Measurements from ENCODE around the gene STRN4. TPM values are rescaled to one million over a fixed set of nuclear protein-coding genes. Genes with fewer than 3 reads are reported as not detected.

The STRN4 gene
- total and polyA plus RNA-seq, 2 donors (not counting 3 experiments of a cell fraction or from before 2014, with no cell fraction given): 116 to 144 TPM

DNA sequence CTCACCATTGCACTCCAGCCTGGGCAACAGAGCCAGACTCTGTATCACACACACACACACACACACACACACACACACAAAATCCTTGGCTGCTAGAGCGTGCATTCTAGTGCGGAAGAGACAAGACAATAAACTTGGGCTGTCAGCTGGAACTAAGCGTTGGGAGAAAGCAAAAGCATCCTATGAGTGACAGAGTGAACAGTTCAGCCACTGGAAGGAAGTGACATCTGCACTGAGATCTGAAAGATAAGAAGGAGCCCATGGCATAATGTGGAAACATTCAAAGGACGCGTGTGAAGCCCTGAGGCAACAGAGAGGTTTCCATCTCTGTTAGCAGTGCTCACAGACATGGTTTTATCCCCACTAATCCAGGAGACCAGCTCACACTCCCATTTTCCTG, 45.7 kb upstream of the STRN4 start:
- Histone ChIP-seq H3K27ac (ENCODE audit: insufficient read depth, low read depth, low read length) (no peak overlapping the region), H3K4me3 (replicated peaks in 1 of 3; ENCODE audit: insufficient read depth in 1 of 3, low read depth in 1 of 3, low read length in 3 of 3) (no peak overlapping the region), H2AFZ (ENCODE audit: low read depth, low read length) (no peak overlapping the region), H3K9ac (replicated peaks; ENCODE audit: extremely low read depth, insufficient read depth, low read length) (no peak overlapping the region), H3K4me1 (ENCODE audit: control insufficient read depth, extremely low read depth, insufficient read depth, low read length) (peaks cover under 1% of the 10 kb centered on the region), H3K4me2 (ENCODE audit: insufficient read depth, low read length) (no peak overlapping the region), H3K36me3 (ENCODE audit: control insufficient read depth in 2 of 2, extremely low read depth in 1 of 2, insufficient read depth in 2 of 2, low read length in 2 of 2) (no peaks in the 10 kb centered on the region), H3K27me3 (ENCODE audit: control insufficient read depth in 2 of 2, insufficient read depth in 2 of 2, low read length in 2 of 2) (peaks cover 0 to 2% of the 10 kb centered on the region in 2 experiments), H3K79me2 (ENCODE audit: control insufficient read depth, insufficient read depth, low read length) (peaks cover 14% of the 10 kb centered on the region), H3K9me3 (replicated peaks; ENCODE audit: control insufficient read depth, insufficient read depth, low read length) (no peaks in the 10 kb centered on the region), H4K20me1 (replicated peaks; ENCODE audit: control insufficient read depth, extremely low read depth, insufficient read depth, low read length) (no peaks in the 10 kb centered on the region), H3K9me1 (replicated peaks; ENCODE audit: control insufficient read depth, extremely low read depth, insufficient read depth, low read length) (no peaks in the 10 kb centered on the region)
- POLR2A ChIA-PET: no interaction called here
- FAIRE-seq: no peak
- no TSS peak for BruUV-seq (replicated peaks)
- TF ChIP-seq GATA2 (IDR thresholded peaks at IDR 0.05; ENCODE audit: insufficient read depth, insufficient read length, low read depth, low read length) (peak; percentile 69), POLR2A (IDR thresholded peaks at IDR 0.05; ENCODE audit: low read depth, low read length) (no peak)
- dilution Hi-C loops (cut with MboI; ENCODE audit: extremely low pct_ligation_motif_present, low sequenced_read_pairs) (no loop called here), intact Hi-C loops (cut with micrococcal nuclease) (no loop called here)
- no peak for DNase-seq (ENCODE audit: low read depth, low spot score)
- CTCF ChIA-PET: interaction anchor here (1.2 kb wide), 2 partner anchors 37 to 38 kb away, joined by 3 to 4 read pairs; no protein-coding TSS in a partner anchor

DNA sequence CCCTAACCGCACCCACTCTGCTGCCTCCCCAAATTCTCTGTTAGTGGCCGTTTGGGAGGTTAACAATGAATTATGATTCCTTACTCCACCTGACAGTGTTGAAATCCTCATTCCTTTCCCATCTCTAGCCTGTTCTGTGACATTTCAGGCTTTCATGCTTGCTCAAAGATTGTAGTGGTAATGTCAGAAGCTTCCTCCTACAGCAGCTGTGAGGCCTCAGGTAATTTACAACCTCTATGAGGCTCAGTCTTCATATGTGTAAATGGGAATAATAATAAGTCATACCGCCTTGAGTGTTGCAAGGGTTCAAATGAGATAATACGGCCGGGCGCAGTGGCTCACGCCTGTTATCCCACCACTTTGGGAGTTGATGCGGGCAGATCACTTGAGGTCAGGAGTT, 43.1 kb upstream of the STRN4 start:
- H3K27me3 ChIP-seq (ENCODE audit: control insufficient read depth in 2 of 2, insufficient read depth in 2 of 2, low read length in 2 of 2): no peaks in the 10 kb centered on the region
- H4K20me1 ChIP-seq (replicated peaks; ENCODE audit: control insufficient read depth, extremely low read depth, insufficient read depth, low read length): no peaks in the 10 kb centered on the region
- H3K4me2 ChIP-seq (ENCODE audit: insufficient read depth, low read length): no peak overlapping the region
- H2AFZ ChIP-seq (ENCODE audit: low read depth, low read length): no peak overlapping the region
- H3K9ac ChIP-seq (replicated peaks; ENCODE audit: extremely low read depth, insufficient read depth, low read length): no peak overlapping the region
- dilution Hi-C loops (cut with MboI; ENCODE audit: extremely low pct_ligation_motif_present, low sequenced_read_pairs): no loop called here
- no peaks in the 10 kb centered on the region for H3K9me1 ChIP-seq (replicated peaks; ENCODE audit: control insufficient read depth, extremely low read depth, insufficient read depth, low read length)
- no peak overlapping the region for H3K4me3 ChIP-seq (replicated peaks in 1 of 3; ENCODE audit: insufficient read depth in 1 of 3, low read depth in 1 of 3, low read length in 3 of 3)
- TF ChIP-seq FOS (IDR thresholded peaks at IDR 0.05; ENCODE audit: borderline replicate concordance, insufficient read depth, low read length): no peak
- no peak for TF ChIP-seq MYC (IDR thresholded peaks at IDR 0.05; ENCODE audit: low read depth, low read length)
- TF ChIP-seq EZH2 (IDR thresholded peaks at IDR 0.05; ENCODE audit: borderline replicate concordance, low read depth, low read length, severe bottlenecking): no peak
- no peak for TF ChIP-seq JUN (IDR thresholded peaks at IDR 0.05; ENCODE audit: borderline replicate concordance, insufficient read depth, insufficient read length, low read depth)
- TF ChIP-seq, protein P1, sequence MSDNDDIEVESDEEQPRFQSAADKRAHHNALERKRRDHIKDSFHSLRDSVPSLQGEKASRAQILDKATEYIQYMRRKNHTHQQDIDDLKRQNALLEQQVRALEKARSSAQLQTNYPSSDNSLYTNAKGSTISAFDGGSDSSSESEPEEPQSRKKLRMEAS (IDR thresholded peaks at IDR 0.05; ENCODE audit: insufficient read depth, insufficient read length): no peak
- TF ChIP-seq, protein P2, sequence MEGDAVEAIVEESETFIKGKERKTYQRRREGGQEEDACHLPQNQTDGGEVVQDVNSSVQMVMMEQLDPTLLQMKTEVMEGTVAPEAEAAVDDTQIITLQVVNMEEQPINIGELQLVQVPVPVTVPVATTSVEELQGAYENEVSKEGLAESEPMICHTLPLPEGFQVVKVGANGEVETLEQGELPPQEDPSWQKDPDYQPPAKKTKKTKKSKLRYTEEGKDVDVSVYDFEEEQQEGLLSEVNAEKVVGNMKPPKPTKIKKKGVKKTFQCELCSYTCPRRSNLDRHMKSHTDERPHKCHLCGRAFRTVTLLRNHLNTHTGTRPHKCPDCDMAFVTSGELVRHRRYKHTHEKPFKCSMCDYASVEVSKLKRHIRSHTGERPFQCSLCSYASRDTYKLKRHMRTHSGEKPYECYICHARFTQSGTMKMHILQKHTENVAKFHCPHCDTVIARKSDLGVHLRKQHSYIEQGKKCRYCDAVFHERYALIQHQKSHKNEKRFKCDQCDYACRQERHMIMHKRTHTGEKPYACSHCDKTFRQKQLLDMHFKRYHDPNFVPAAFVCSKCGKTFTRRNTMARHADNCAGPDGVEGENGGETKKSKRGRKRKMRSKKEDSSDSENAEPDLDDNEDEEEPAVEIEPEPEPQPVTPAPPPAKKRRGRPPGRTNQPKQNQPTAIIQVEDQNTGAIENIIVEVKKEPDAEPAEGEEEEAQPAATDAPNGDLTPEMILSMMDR (IDR thresholded peaks at IDR 0.05; ENCODE audit: extremely low read depth in 1 of 2, insufficient read depth in 1 of 2, low read depth in 1 of 2, low read length in 2 of 2): no peak
- TF ChIP-seq POLR2A (IDR thresholded peaks at IDR 0.05; ENCODE audit: low read depth, low read length): no peak
- TF ChIP-seq GATA2 (IDR thresholded peaks at IDR 0.05; ENCODE audit: insufficient read depth, insufficient read length, low read depth, low read length): no peak
- TF ChIP-seq POLR2AphosphoS5 (IDR thresholded peaks at IDR 0.05; ENCODE audit: insufficient read depth, low read depth, low read length): no peak
- no peaks in the 10 kb centered on the region for H3K9me3 ChIP-seq (replicated peaks; ENCODE audit: control insufficient read depth, insufficient read depth, low read length)
- DNase-seq (ENCODE audit: low read depth, low spot score) (no peak), FAIRE-seq (no peak)
- ChIA-PET CTCF (interaction anchor here (0.8 to 6.7 kb wide), 5 partner anchors 10 to 51 kb away, joined by 3 to 63 read pairs (median 3); no protein-coding TSS in a partner anchor), POLR2A (no interaction called here)
- peaks cover 23% of the 10 kb centered on the region for H3K4me1 ChIP-seq (ENCODE audit: control insufficient read depth, extremely low read depth, insufficient read depth, low read length)
- H3K79me2 ChIP-seq (ENCODE audit: control insufficient read depth, insufficient read depth, low read length): peaks cover 40% of the 10 kb centered on the region
- BruUV-seq (replicated peaks): no TSS peak
- no peaks in the 10 kb centered on the region for H3K36me3 ChIP-seq (ENCODE audit: control insufficient read depth in 2 of 2, extremely low read depth in 1 of 2, insufficient read depth in 2 of 2, low read length in 2 of 2)
- H3K27ac ChIP-seq (ENCODE audit: insufficient read depth, low read depth, low read length): no peak overlapping the region
- intact Hi-C loops (cut with micrococcal nuclease): loop anchor here (5.0 kb wide), 1 partner anchor 468 kb away; the partner anchor contains the start of gene CCDC9
